Measurements from ENCODE around the gene MMP7.

DNA sequence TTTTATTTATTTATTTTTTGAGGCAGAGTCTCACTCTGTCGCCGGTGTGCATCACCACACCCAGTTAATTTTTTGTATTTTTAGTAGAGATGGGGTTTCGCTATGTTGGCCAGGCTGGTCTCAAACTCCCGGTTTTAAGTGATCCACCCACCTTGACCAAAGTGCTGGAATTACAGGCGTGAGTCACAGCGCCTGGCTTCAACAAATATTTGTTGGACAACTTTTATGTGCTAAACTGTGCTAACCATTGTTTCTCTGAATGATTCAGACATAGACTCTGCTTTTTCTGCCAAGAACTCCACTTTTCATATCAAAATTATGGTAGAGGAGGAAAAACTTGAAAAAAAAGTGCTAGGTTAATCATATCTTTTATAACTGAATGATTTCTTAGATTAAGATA is 36.3 kb downstream of the MMP7 start:
- TF ChIP-seq, protein P1, sequence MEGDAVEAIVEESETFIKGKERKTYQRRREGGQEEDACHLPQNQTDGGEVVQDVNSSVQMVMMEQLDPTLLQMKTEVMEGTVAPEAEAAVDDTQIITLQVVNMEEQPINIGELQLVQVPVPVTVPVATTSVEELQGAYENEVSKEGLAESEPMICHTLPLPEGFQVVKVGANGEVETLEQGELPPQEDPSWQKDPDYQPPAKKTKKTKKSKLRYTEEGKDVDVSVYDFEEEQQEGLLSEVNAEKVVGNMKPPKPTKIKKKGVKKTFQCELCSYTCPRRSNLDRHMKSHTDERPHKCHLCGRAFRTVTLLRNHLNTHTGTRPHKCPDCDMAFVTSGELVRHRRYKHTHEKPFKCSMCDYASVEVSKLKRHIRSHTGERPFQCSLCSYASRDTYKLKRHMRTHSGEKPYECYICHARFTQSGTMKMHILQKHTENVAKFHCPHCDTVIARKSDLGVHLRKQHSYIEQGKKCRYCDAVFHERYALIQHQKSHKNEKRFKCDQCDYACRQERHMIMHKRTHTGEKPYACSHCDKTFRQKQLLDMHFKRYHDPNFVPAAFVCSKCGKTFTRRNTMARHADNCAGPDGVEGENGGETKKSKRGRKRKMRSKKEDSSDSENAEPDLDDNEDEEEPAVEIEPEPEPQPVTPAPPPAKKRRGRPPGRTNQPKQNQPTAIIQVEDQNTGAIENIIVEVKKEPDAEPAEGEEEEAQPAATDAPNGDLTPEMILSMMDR (IDR thresholded peaks at IDR 0.05) = no peak
- TF ChIP-seq POLR2A (IDR thresholded peaks at IDR 0.05) = no peak

Measured in Peyer's patch (tissue), 4 donors.